IMR-90 (cell line): ENCODE data around the gene SLX4. TPM values are rescaled to one million over a fixed set of nuclear protein-coding genes. Genes with fewer than 3 reads are reported as not detected.

ENCODE experiments used
- ATAC-seq: fragments of 200-7000 bp; cut with Tn5 transposase; 2 replicates; pipeline ENCODE4 v1.9.1; 2020; ENCODE audit warnings: low read depth, mild to moderate bottlenecking, moderate library complexity
- BruUV-seq: library from RNA; stranded (reverse); fragments of 400-500 nt; replicated peaks from 2 replicates; lab custom pipeline; 2021; lab: Mats Ljungman, UMichigan
- CTCF ChIA-PET: fragments of 300-600 bp; formaldehyde crosslinking; extraction: SDS; loops from one replicate; lab custom pipeline; 2021; ENCODE audit warnings: antibody characterized with exemption; lab: Yijun Ruan, JAX
- POLR2A ChIA-PET: fragments of 300-600 bp; sonication (Branson Sonifier 250); formaldehyde crosslinking; loops from one replicate; lab custom pipeline; 2022; ENCODE audit warnings: antibody characterized with exemption; ENCODE audit not compliant: unreplicated experiment; lab: Charles Lee
- DNase-seq: peaks from one replicate; pipeline ENCODE4 v3.0.0; 2013
- H2AFZ ChIP-seq: replicated peaks from 2 replicates; pipeline ENCODE3; 2013; ENCODE audit warnings: low read length, mild to moderate bottlenecking; ENCODE audit not compliant: poor library complexity
- H2AK5ac ChIP-seq: 2 replicates; pipeline ENCODE4 v1.6.1; 2013; ENCODE audit warnings: low read depth, low read length, inconsistent platforms
- H2AK9ac ChIP-seq: replicated peaks from 2 replicates; pipeline ENCODE3; 2013; ENCODE audit warnings: mild to moderate bottlenecking, low read depth, low read length, moderate library complexity; ENCODE audit not compliant: poor library complexity
- H2BK120ac ChIP-seq: 2 replicates; pipeline ENCODE4 v1.6.1; 2013; ENCODE audit warnings: low read depth, low read length, inconsistent platforms
- H2BK15ac ChIP-seq: 3 replicates; pipeline ENCODE4 v1.6.1; 2013; ENCODE audit warnings: low read depth, low read length, inconsistent platforms
- H2BK20ac ChIP-seq: 2 replicates; pipeline ENCODE4 v1.6.1; 2013; ENCODE audit warnings: low read depth, mild to moderate bottlenecking, inconsistent platforms, low read length, moderate library complexity
- H2BK5ac ChIP-seq: 2 replicates; pipeline ENCODE4 v1.6.1; 2013; ENCODE audit warnings: mild to moderate bottlenecking, low read depth, low read length, inconsistent platforms; ENCODE audit not compliant: poor library complexity, severe bottlenecking
- H3K14ac ChIP-seq: replicated peaks from 2 replicates; pipeline ENCODE4 v1.6.1; 2013; ENCODE audit warnings: low read depth, low read length, inconsistent platforms
- H3K18ac ChIP-seq: 2 replicates; pipeline ENCODE4 v1.6.1; 2013; ENCODE audit warnings: low read depth, low read length, control low read depth
- H3K23ac ChIP-seq: 2 replicates; pipeline ENCODE4 v1.6.1; 2013; ENCODE audit warnings: low read depth, low read length, inconsistent platforms
- H3K27ac ChIP-seq: 2 replicates; pipeline ENCODE4 v1.5.1; 2013; ENCODE audit warnings: mild to moderate bottlenecking, control low read depth, low read length; ENCODE audit not compliant: insufficient read depth
- H3K27me3 ChIP-seq: 2 replicates; pipeline ENCODE4 v1.6.1; 2013; ENCODE audit warnings: low read length; ENCODE audit not compliant: control insufficient read depth, insufficient read depth
- H3K36me3 ChIP-seq: 2 replicates; pipeline ENCODE4 v1.6.1; 2013; ENCODE audit warnings: low read length, mixed read lengths; ENCODE audit not compliant: control insufficient read depth, insufficient read depth
- H3K4ac ChIP-seq: 2 replicates; pipeline ENCODE4 v1.6.1; 2013; ENCODE audit warnings: low read depth, low read length, inconsistent platforms
- H3K4me1 ChIP-seq: 2 replicates; pipeline ENCODE4 v1.6.1; 2013; ENCODE audit warnings: low read length, mixed read lengths; ENCODE audit not compliant: control insufficient read depth, insufficient read depth
- H3K4me2 ChIP-seq: 2 replicates; pipeline ENCODE4 v1.6.1; 2013; ENCODE audit warnings: low read depth, mild to moderate bottlenecking, control low read depth, low read length, moderate library complexity
- H3K4me3 ChIP-seq: 2 replicates; pipeline ENCODE4 v1.5.1; 2013; ENCODE audit warnings: low read depth, mild to moderate bottlenecking, control low read depth, low read length, moderate library complexity; ENCODE audit not compliant: insufficient read depth
- H3K56ac ChIP-seq: 2 replicates; pipeline ENCODE4 v1.6.1; 2013; ENCODE audit warnings: low read length, inconsistent platforms; ENCODE audit not compliant: insufficient read depth; ENCODE audit errors: extremely low read depth
- H3K79me1 ChIP-seq, 2 experiments: 2 replicates each; pipeline ENCODE4 v1.6.1; 2013; ENCODE audit warnings: low read length in 2 of 2, inconsistent platforms in 1 of 2, low read depth in 1 of 2
- H3K9ac ChIP-seq: 2 replicates; pipeline ENCODE4 v1.6.1; 2013; ENCODE audit warnings: low read depth, low read length, control low read depth
- H3K9me1 ChIP-seq: 2 replicates; pipeline ENCODE4 v1.6.1; 2013; ENCODE audit warnings: low read length, inconsistent platforms; ENCODE audit not compliant: insufficient read depth
- H3K9me3 ChIP-seq: 2 replicates; pipeline ENCODE4 v1.6.1; 2013; ENCODE audit warnings: low read length; ENCODE audit not compliant: control insufficient read depth, insufficient read depth
- H4K20me1 ChIP-seq: 2 replicates; pipeline ENCODE4 v1.6.1; 2013; ENCODE audit warnings: low read length, inconsistent platforms; ENCODE audit not compliant: insufficient read depth
- H4K5ac ChIP-seq: 2 replicates; pipeline ENCODE4 v1.6.1; 2013; ENCODE audit warnings: mild to moderate bottlenecking, low read depth, low read length, control low read depth
- H4K8ac ChIP-seq, 2 experiments: 2 replicates each; pipeline ENCODE4 v1.6.1; 2013; ENCODE audit warnings: low read depth in 2 of 2, low read length in 2 of 2, control low read depth in 1 of 2, inconsistent platforms in 1 of 2
- H4K91ac ChIP-seq: 2 replicates; pipeline ENCODE4 v1.6.1; 2013; ENCODE audit warnings: low read depth, low read length, inconsistent platforms; ENCODE audit not compliant: insufficient read depth
- CHD1 ChIP-seq: IDR thresholded peaks from 2 replicates; pipeline ENCODE4 v1.6.1; 2012; ENCODE audit warnings: low read depth, low read length, improper control_type of control experiment
- CTCF ChIP-seq: conservative IDR thresholded peaks from 2 replicates; pipeline ENCODE4 v1.5.1; 2012; ENCODE audit warnings: mild to moderate bottlenecking, low read depth, low read length, improper control_type of control experiment
- ELK1 ChIP-seq: fragments of 150-350 bp; IDR thresholded peaks from 2 replicates; pipeline ENCODE4 v1.6.1; 2016; ENCODE audit warnings: low read depth, mild to moderate bottlenecking, low read length, moderate library complexity, borderline replicate concordance
- FOS ChIP-seq: fragments of 150-350 bp; IDR thresholded peaks from 2 replicates; pipeline ENCODE4 v1.6.1; 2016; ENCODE audit warnings: low read depth, low read length
- MAFK ChIP-seq: IDR thresholded peaks from 2 replicates; pipeline ENCODE4 v1.6.1; 2012; ENCODE audit warnings: low read depth, low read length, improper control_type of control experiment
- MAZ ChIP-seq: IDR thresholded peaks from 2 replicates; pipeline ENCODE4 v1.6.1; 2012; ENCODE audit warnings: low read depth, mild to moderate bottlenecking, low read length, improper control_type of control experiment, moderate library complexity, borderline replicate concordance
- RFX5 ChIP-seq: IDR thresholded peaks from 2 replicates; pipeline ENCODE4 v1.8.0; 2012; ENCODE audit warnings: low read depth, mild to moderate bottlenecking, low read length, moderate library complexity
- SMC3 ChIP-seq: fragments of 150-350 bp; IDR thresholded peaks from 2 replicates; pipeline ENCODE4 v1.6.1; 2016; ENCODE audit warnings: low read depth, mild to moderate bottlenecking, antibody characterized with exemption, low read length, moderate library complexity
- USF2 ChIP-seq: fragments of 150-350 bp; IDR thresholded peaks from 2 replicates; pipeline ENCODE4 v1.6.1; 2017; ENCODE audit warnings: mild to moderate bottlenecking, antibody characterized with exemption, low read length, low read depth
- WGBS, 2 experiments: methylation state at CpG; one replicate each; pipeline versions ENCODE4 v1.1.5 to v1.1.7; 2013; ENCODE audit warnings: missing lambda C conversion rate in 2 of 2; ENCODE audit not compliant: insufficient read length in 1 of 2; ENCODE audit errors: extremely low coverage in 2 of 2; 5-methylcytosine and 5-hydroxymethylcytosine counted together
- dilution Hi-C: fragments of 300-500 bp; cut with HindIII; formaldehyde crosslinking; loops from one replicate; pipeline ENCODE4 v1.14.3; 2018; ENCODE audit warnings: low sequenced_read_pairs; ENCODE audit not compliant: unreplicated experiment
- in situ Hi-C: fragments of 300-500 bp; cut with MboI; formaldehyde crosslinking; loops from 3 replicates; pipeline ENCODE4 v1.14.3; 2019; ENCODE audit warnings: low sequenced_read_pairs, inconsistent platforms, mixed read lengths
- intact Hi-C: fragments of 100-400 bp; cut with micrococcal nuclease; formaldehyde crosslinking; loops from 2 replicates; pipeline ENCODE4 v1.10.0; 2022
- polyA plus RNA-seq, 3 experiments: library from polyadenylated mRNA; depleted of rRNA; stranded (reverse); fragments of >200 nt; gene quantifications; 2 replicates each; pipeline ENCODE4 v1.2.3, GENCODE V29; 2012; ENCODE audit warnings: low replicate concordance in 1 of 3
- total RNA-seq: library from RNA; depleted of rRNA; stranded (reverse); fragments of >200 nt; gene quantifications from 2 replicates; pipeline ENCODE4 v1.2.3, GENCODE V29; 2012

The SLX4 gene
- total and polyA plus RNA-seq, 2 of the 4 experiments (the other 2 are of a cell fraction) = 1.3 to 3.1 TPM

- intact Hi-C loops (no loop called here), dilution Hi-C loops (no loop called here), in situ Hi-C loops (no loop called here)
- Histone ChIP-seq H2AK5ac (no peak overlapping the region), H2AFZ (no peak overlapping the region), H3K79me1 (no peaks in the 10 kb centered on the region), H3K4me2 (no peak overlapping the region), H3K4ac (no peak overlapping the region), H2BK120ac (no peak overlapping the region), H3K56ac (no peak overlapping the region), H3K36me3 (peaks cover 21% of the 10 kb centered on the region; the same call in 1 of the 2 replicates), H3K18ac (no peak overlapping the region), H3K14ac (no peak overlapping the region), H2BK5ac (no peak overlapping the region), H4K5ac (no peak overlapping the region), H3K9ac (no peak overlapping the region), H3K27me3 (no peaks in the 10 kb centered on the region), H4K20me1 (no peaks in the 10 kb centered on the region), H2BK20ac (no peak overlapping the region), H3K4me3 (no peak overlapping the region), H3K4me1 (no peaks in the 10 kb centered on the region), H4K8ac (no peak overlapping the region), H3K9me3 (no peaks in the 10 kb centered on the region), H3K9me1 (peaks cover 6% of the 10 kb centered on the region; the same call in 1 of the 2 replicates), H2AK9ac (no peak overlapping the region), H3K27ac (no peak overlapping the region), H2BK15ac (no peak overlapping the region), H3K23ac (no peak overlapping the region), H4K91ac (no peak overlapping the region)
- ATAC-seq (no peak), DNase-seq (no peak)
- no CpG with 5 or more reads among the region's 5 CpGs for WGBS, 2 experiments
- TF ChIP-seq CTCF (no peak), MAZ (no peak), ELK1 (no peak), RFX5 (no peak), SMC3 (no peak), USF2 (no peak), FOS (no peak), MAFK (no peak), CHD1 (no peak)
- ChIA-PET CTCF (no interaction called here), POLR2A (no interaction called here)
- BruUV-seq = no TSS peak
Observed at GRCh38 chr16:3591436-3591803, 20.0 kb downstream of the SLX4 start.
